HG03442 (cell line): ENCODE results near the gene DDX46.
A peak's percentile ranks its signal among the peaks of the same experiment; 100 is the strongest.
"Not testable (repeated sequence)": the region's sequence is repeated elsewhere in the genome, so short reads cannot be mapped to it uniquely, and the experiment has no call there.

Experiments used
- ATAC-seq: cut with Tn5 transposase; IDR thresholded peaks from one replicate; pipeline ENCODE4 v1.9.1; 2021; ENCODE audit warnings: mild to moderate bottlenecking, moderate library complexity; ENCODE audit not compliant: unreplicated experiment

Gene DDX46

DNA sequence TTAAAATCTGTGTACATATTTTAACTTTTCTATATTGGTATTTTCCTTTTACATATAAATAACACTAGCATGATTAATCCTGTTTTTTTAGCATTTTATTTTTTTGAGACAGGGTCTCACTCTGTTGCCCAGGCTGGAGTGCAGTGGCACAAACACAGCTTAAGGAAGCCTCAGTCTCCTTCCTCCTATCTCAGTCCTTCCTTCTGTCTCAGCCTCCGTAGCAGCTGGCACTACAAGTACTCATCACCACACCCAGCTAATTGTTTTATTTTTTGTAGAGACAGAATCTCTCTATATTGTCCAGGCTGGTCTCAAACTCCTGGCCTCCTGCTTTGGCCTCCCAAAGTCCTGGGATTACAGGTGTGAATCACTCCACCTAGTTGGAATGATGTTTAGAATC lies 85.7 kb downstream of the DDX46 start:
- ATAC-seq: no peak

- ATAC-seq: no peak
Observed at GRCh38 chr5:134845335-134845851, 86.8 kb downstream of the DDX46 start.

GRCh38 chr5:134845852-134846640 lies 87.5 kb downstream of the DDX46 start, which contains the start of gene C5orf24:
C5orf24 (plus strand) TSS chr5:134845968; CDS start chr5:134854901, 8,933 bp downstream.
- ATAC-seq: peak; percentile 95

DNA sequence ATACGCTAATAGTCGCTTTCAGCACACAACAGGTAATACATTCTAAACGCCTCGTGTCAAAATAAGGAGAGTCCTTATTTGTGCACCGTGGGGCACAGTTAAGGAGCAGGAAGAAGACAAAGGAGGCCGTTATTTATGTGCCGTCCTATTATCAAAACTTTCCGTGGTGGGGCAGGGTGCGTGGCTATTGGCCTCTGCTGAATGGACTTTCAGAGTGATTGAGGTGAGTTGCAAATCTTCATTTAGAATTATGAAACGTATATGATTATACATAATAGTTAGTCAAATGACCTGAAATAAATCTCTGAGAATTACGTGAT lies 88.0 kb downstream of the DDX46 start:
- ATAC-seq: no peak

GRCh38 chr5:134849434-134849933 lies 90.9 kb downstream of the DDX46 start:
- ATAC-seq: not testable (repeated sequence)

DNA sequence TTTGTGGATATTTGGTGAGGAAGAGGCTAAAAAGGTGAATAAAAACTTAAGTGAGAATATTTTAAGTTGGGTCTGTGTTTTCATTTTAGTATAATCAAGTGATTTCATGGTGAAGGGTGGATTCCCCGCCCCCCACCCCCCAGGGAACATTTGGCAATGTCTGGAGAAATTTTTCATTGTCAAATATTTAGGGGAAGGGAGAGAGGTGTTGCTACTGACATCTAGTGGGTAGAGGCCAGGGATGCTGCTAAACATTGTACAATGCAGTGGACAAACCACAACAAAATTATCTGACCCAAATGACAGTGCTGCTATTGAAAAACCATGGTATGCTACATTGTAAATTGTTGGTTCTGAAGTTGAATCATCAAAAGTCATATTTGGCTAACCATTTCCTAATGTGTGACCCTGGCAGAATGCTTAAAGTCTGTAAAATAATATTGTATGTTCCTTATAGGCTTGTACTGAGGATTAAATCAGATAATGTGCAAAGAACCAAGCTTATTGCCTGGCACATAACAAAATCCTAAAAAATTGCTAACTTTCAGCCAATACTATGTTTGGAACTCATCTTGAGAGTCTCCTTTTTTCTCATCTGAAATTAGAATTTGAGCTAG lies 92.8 kb downstream of the DDX46 start:
- no peak for ATAC-seq

DNA sequence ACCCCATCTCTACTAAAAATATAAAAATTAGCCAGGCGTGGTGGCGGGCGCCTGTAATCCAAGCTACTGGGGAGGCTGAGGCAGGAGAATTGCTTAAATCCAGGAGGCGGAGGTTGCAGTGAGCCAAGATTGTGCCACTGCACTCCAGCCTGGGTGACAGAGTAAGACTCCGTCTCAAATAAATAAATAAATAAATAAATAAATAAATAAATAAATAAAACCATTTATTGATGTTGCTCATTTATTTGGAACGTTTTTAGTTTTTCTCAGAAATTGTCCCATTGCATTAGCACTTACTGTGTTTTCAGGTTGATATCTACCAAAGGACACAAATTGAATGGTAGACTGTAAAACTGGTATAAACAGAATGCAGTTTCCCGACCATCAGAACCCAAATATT lies 97.9 kb downstream of the DDX46 start:
- not testable (repeated sequence) for ATAC-seq

GRCh38 chr5:134857401-134857800 lies 98.8 kb downstream of the DDX46 start:
- ATAC-seq: no peak

DNA sequence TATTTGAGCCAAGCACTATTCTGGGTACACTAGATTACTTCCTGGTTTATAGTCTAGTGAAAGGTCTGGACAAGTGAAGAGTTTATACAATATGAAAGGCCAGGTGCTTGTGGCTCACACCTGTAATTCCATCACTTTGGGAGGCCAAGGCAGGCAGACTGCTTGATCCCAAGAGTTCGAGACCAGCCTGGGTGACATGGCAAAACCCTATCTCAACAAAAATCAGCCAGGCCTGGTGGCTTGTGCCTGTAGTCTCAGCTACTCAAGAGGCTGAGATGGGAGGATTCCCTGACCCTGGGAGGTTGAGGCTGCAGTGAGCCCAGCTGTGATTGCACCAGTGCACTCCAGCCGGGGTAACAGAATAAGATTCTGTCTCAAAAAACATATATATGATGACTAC lies 106.1 kb downstream of the DDX46 start:
- no peak for ATAC-seq

DNA sequence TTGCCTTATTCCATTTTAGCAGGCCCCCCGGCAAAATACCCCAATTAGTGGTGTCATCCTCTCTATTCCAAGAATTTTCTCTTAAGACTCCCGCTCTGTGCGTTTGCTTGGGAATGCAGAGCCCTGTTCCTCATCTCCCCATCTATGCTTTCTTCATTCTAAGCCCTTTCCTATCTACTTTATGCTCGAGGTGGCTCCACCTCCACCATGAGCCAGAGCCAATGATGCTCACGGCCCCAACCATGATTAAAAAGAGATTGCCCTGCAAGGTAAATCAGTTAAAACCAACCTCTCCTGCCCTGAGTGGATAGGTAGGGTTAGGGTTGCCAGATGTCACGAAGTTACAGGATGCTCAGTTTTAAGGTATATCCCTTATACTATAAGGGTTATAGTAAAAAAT lies 114.9 kb downstream of the DDX46 start:
- no peak for ATAC-seq

GRCh38 chr5:134873987-134874830 lies 115.6 kb downstream of the DDX46 start, which contains the start of gene TXNDC15:
TXNDC15 (plus strand) TSS chr5:134874371; CDS start chr5:134874428, 57 bp downstream.
- peak; percentile 82 for ATAC-seq

DNA sequence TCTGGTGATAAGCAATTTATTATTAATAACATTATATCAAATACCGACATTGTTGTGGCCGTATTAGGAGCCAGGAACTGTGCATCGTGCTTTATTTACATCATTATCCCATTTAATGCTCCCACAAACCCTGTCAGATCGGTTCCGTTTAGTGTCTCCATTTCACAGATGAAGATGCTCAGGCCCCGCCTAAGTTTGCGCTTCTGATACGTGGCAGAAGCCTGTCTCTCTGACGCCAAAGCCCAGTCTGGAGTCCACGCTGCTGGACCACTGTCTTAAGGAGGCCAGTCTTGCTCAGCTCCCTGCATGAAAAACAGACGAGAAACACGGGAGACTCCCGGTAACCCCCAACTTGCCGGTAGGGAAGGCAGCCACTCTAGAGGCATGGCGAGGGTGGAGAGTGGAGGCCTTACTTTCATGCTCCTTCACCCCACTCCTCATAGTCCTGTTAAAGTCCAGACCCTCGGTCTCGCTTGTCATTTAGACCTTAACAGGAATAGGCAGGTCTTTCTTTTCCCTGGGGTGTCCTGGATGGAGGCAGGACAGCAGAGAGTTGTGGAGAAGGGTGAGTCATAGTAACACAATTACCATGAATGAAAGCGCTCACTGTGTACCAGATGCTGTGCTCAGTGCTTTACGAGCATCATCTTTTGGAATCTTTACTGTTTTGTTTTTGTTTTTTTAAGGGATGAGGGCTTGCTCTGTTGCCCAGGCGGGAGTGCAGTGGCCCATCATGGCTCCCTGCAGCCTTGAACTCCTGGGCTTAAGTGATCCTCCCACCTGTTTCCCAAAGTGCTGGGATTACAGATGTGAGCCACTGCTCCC lies 116.5 kb downstream of the DDX46 start:
- no peak for ATAC-seq

DNA sequence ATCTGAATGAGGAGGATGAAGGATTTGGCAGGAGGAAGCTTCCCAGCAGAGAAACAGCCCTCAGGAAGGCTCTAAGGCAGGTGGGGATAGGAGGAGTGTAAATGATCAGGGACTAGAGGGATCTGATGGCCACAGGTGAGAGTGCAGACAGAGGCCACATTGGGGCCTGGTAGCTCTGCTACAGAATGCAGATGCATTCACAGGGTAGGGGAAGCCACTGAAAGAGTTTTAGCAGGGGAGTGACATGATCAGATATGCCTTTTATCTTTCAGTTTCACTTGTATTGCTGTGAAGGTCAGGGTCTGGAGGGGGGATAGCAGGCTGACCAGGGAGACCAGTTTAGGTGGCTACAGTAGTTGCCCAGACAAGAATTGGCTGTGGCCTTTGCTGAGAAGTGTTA lies 118.6 kb downstream of the DDX46 start:
- peak; percentile 35 for ATAC-seq

- ATAC-seq: no peak
Observed at GRCh38 chr5:134878403-134878802, 119.8 kb downstream of the DDX46 start.

- no peak for ATAC-seq
Observed at GRCh38 chr5:134879456-134879855, 120.9 kb downstream of the DDX46 start.
